Measurements from ENCODE around the gene EHHADH. TPM values are rescaled to one million over a fixed set of nuclear protein-coding genes. Genes with fewer than 3 reads are reported as not detected.
A peak's percentile ranks its signal among the peaks of the same experiment; 100 is the strongest.

The EHHADH gene
- total RNA-seq, 1 experiment from 2014 or later: not detected

- H3K9me3 ChIP-seq (ENCODE audit: low read length): no peaks in the 10 kb centered on the region
- H3K27me3 ChIP-seq (ENCODE audit: low read length): no peaks in the 10 kb centered on the region
- H3K36me3 ChIP-seq (ENCODE audit: insufficient read depth, low read length): no peaks in the 10 kb centered on the region
- DNase-seq: no peak
- no peak overlapping the region for H3K9ac ChIP-seq (ENCODE audit: low read length)
- no peaks in the 10 kb centered on the region for H3K9me2 ChIP-seq (replicated peaks; ENCODE audit: insufficient read depth, low read length)
- no peak overlapping the region for H2AFZ ChIP-seq (ENCODE audit: low read length)
- no peaks in the 10 kb centered on the region for H3K79me2 ChIP-seq (ENCODE audit: low read length)
- H3K4me3 ChIP-seq (ENCODE audit: low read length): no peak overlapping the region
- H4K20me1 ChIP-seq (ENCODE audit: insufficient read depth, low read depth, low read length): no peaks in the 10 kb centered on the region
- H3K4me1 ChIP-seq (ENCODE audit: low read length): peaks cover 20% of the 10 kb centered on the region
- no peak overlapping the region for H3K4me2 ChIP-seq (ENCODE audit: low read depth, low read length, poor library complexity, severe bottlenecking)
- H3K27ac ChIP-seq (ENCODE audit: low read length): no peak overlapping the region
These were observed 41.3 kb downstream of the EHHADH start for GRCh38 chr3:185212559-185212958.

- H3K9ac ChIP-seq (ENCODE audit: low read length): no peak overlapping the region
- no peak overlapping the region for H3K27ac ChIP-seq (ENCODE audit: low read length)
- H3K9me3 ChIP-seq (ENCODE audit: low read length): no peaks in the 10 kb centered on the region
- H3K27me3 ChIP-seq (ENCODE audit: low read length): no peaks in the 10 kb centered on the region
- no peak for DNase-seq
- H3K4me2 ChIP-seq (ENCODE audit: low read depth, low read length, poor library complexity, severe bottlenecking): no peak overlapping the region
- no peaks in the 10 kb centered on the region for H3K79me2 ChIP-seq (ENCODE audit: low read length)
- no peaks in the 10 kb centered on the region for H3K36me3 ChIP-seq (ENCODE audit: insufficient read depth, low read length)
- no peaks in the 10 kb centered on the region for H4K20me1 ChIP-seq (ENCODE audit: insufficient read depth, low read depth, low read length)
- no peak overlapping the region for H2AFZ ChIP-seq (ENCODE audit: low read length)
- no peaks in the 10 kb centered on the region for H3K9me2 ChIP-seq (replicated peaks; ENCODE audit: insufficient read depth, low read length)
- H3K4me1 ChIP-seq (ENCODE audit: low read length): peaks cover 25% of the 10 kb centered on the region
- no peak overlapping the region for H3K4me3 ChIP-seq (ENCODE audit: low read length)
These were observed 41.8 kb downstream of the EHHADH start for GRCh38 chr3:185212086-185212485.

GRCh38 chr3:185210621-185211142, 43.2 kb downstream of the EHHADH start:
- Histone ChIP-seq H3K27ac (ENCODE audit: low read length) (no peak overlapping the region), H3K79me2 (ENCODE audit: low read length) (no peaks in the 10 kb centered on the region), H3K4me1 (ENCODE audit: low read length) (peaks cover 22% of the 10 kb centered on the region), H3K9ac (ENCODE audit: low read length) (no peak overlapping the region), H3K4me2 (ENCODE audit: low read depth, low read length, poor library complexity, severe bottlenecking) (no peak overlapping the region), H2AFZ (ENCODE audit: low read length) (no peak overlapping the region), H3K4me3 (ENCODE audit: low read length) (no peak overlapping the region), H3K27me3 (ENCODE audit: low read length) (no peaks in the 10 kb centered on the region), H3K36me3 (ENCODE audit: insufficient read depth, low read length) (no peaks in the 10 kb centered on the region), H4K20me1 (ENCODE audit: insufficient read depth, low read depth, low read length) (no peaks in the 10 kb centered on the region), H3K9me3 (ENCODE audit: low read length) (no peaks in the 10 kb centered on the region), H3K9me2 (replicated peaks; ENCODE audit: insufficient read depth, low read length) (no peaks in the 10 kb centered on the region)
- no peak for DNase-seq

- H3K27ac ChIP-seq (ENCODE audit: low read length): no peak overlapping the region
- H3K4me1 ChIP-seq (ENCODE audit: low read length): peaks cover 22% of the 10 kb centered on the region
- no peaks in the 10 kb centered on the region for H3K36me3 ChIP-seq (ENCODE audit: insufficient read depth, low read length)
- no peak for DNase-seq
- peak overlapping the region; percentile 59 for H3K4me2 ChIP-seq (ENCODE audit: low read depth, low read length, poor library complexity, severe bottlenecking)
- H3K9me3 ChIP-seq (ENCODE audit: low read length): no peaks in the 10 kb centered on the region
- no peaks in the 10 kb centered on the region for H3K79me2 ChIP-seq (ENCODE audit: low read length)
- H3K27me3 ChIP-seq (ENCODE audit: low read length): no peaks in the 10 kb centered on the region
- no peaks in the 10 kb centered on the region for H3K9me2 ChIP-seq (replicated peaks; ENCODE audit: insufficient read depth, low read length)
- H4K20me1 ChIP-seq (ENCODE audit: insufficient read depth, low read depth, low read length): no peaks in the 10 kb centered on the region
- no peak overlapping the region for H3K4me3 ChIP-seq (ENCODE audit: low read length)
- H3K9ac ChIP-seq (ENCODE audit: low read length): no peak overlapping the region
- no peak overlapping the region for H2AFZ ChIP-seq (ENCODE audit: low read length)
These were observed 45.0 kb downstream of the EHHADH start for GRCh38 chr3:185208823-185209222.

DNA sequence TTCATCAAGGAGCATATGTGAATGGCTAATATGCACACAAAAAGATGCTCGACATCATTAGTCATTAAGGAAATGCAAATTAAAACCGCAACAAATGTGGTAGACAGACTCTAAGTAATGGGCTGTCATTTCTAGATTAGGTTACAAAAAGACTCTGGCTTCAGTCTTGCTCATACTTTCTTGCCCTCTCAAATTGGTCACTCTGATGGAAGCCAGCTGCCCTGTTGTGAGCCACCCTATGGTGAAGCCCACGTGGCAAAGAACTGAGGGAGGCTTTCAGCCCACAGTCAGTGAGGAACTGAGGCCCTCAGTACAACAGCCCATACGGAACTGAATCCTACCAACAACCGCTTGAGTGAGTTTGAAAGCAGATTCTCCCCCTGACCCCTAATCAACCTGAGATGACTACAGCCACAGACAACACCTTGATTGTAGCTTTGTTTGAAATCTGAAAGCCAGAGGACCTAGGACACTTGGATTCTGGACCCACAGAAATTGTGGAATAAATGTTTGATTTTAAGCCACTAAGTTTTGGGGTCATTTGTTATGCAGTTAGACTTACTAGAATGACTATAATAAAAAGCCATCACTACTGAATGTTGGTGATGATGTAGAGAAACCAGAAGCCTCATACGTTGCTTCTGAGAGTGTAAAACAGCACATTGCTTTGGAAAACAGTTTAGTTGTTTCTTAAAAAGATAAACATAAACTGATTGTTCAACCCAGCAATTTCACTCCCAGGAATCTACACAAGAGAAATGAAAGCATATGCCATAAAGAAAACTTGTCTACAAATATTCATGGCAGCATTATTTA, 45.7 kb downstream of the EHHADH start:
- no peak overlapping the region for H3K27ac ChIP-seq (ENCODE audit: low read length)
- no peaks in the 10 kb centered on the region for H3K79me2 ChIP-seq (ENCODE audit: low read length)
- peak overlapping the region; percentile 59 for H3K4me2 ChIP-seq (ENCODE audit: low read depth, low read length, poor library complexity, severe bottlenecking)
- H2AFZ ChIP-seq (ENCODE audit: low read length): no peak overlapping the region
- no peaks in the 10 kb centered on the region for H3K9me3 ChIP-seq (ENCODE audit: low read length)
- no peak overlapping the region for H3K9ac ChIP-seq (ENCODE audit: low read length)
- H3K27me3 ChIP-seq (ENCODE audit: low read length): no peaks in the 10 kb centered on the region
- peak overlapping the region; percentile 22 for H3K4me3 ChIP-seq (ENCODE audit: low read length)
- H4K20me1 ChIP-seq (ENCODE audit: insufficient read depth, low read depth, low read length): no peaks in the 10 kb centered on the region
- peaks cover 22% of the 10 kb centered on the region for H3K4me1 ChIP-seq (ENCODE audit: low read length)
- peak; percentile 84 for DNase-seq
- no peaks in the 10 kb centered on the region for H3K36me3 ChIP-seq (ENCODE audit: insufficient read depth, low read length)
- H3K9me2 ChIP-seq (replicated peaks; ENCODE audit: insufficient read depth, low read length): no peaks in the 10 kb centered on the region

DNA sequence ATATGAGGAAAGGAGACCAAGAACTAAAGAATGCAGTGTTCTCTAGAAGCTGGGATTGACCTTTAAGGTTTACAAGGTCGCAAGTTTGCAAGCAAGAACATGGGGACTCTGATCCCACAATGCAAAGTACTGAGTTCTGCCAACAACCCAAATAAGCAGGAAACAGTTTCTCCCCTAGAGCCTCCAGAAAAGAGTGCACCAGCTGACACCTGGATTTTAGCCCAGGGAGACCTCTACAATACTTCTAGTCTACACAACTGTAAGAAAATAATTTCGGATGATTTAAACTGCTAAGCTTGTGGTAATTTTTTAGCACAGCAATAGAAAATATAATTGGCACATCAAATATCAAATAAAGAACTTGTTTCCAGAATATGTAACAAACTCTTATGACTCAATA, 46.4 kb downstream of the EHHADH start:
- no peak overlapping the region for H2AFZ ChIP-seq (ENCODE audit: low read length)
- H3K4me2 ChIP-seq (ENCODE audit: low read depth, low read length, poor library complexity, severe bottlenecking): peak overlapping the region; percentile 59
- DNase-seq: no peak

GRCh38 chr3:185205865-185206264, 48.0 kb downstream of the EHHADH start:
- no peak for DNase-seq
- Histone ChIP-seq H3K9me3 (ENCODE audit: low read length) (no peaks in the 10 kb centered on the region), H3K4me2 (ENCODE audit: low read depth, low read length, poor library complexity, severe bottlenecking) (no peak overlapping the region), H3K79me2 (ENCODE audit: low read length) (no peaks in the 10 kb centered on the region), H3K4me1 (ENCODE audit: low read length) (peaks cover 22% of the 10 kb centered on the region), H3K9ac (ENCODE audit: low read length) (no peak overlapping the region), H3K9me2 (replicated peaks; ENCODE audit: insufficient read depth, low read length) (no peaks in the 10 kb centered on the region), H3K36me3 (ENCODE audit: insufficient read depth, low read length) (no peaks in the 10 kb centered on the region), H2AFZ (ENCODE audit: low read length) (no peak overlapping the region), H4K20me1 (ENCODE audit: insufficient read depth, low read depth, low read length) (no peaks in the 10 kb centered on the region), H3K27ac (ENCODE audit: low read length) (no peak overlapping the region), H3K4me3 (ENCODE audit: low read length) (no peak overlapping the region), H3K27me3 (ENCODE audit: low read length) (no peaks in the 10 kb centered on the region)

More for the DNA sequence above, 46.4 kb downstream of the EHHADH start:
- Histone ChIP-seq H4K20me1 (ENCODE audit: insufficient read depth, low read depth, low read length) (no peaks in the 10 kb centered on the region), H3K9me2 (replicated peaks; ENCODE audit: insufficient read depth, low read length) (no peaks in the 10 kb centered on the region), H3K4me1 (ENCODE audit: low read length) (peaks cover 22% of the 10 kb centered on the region), H3K36me3 (ENCODE audit: insufficient read depth, low read length) (no peaks in the 10 kb centered on the region), H3K27me3 (ENCODE audit: low read length) (no peaks in the 10 kb centered on the region), H3K4me3 (ENCODE audit: low read length) (peak overlapping the region; percentile 22), H3K9ac (ENCODE audit: low read length) (no peak overlapping the region), H3K79me2 (ENCODE audit: low read length) (no peaks in the 10 kb centered on the region), H3K27ac (ENCODE audit: low read length) (no peak overlapping the region), H3K9me3 (ENCODE audit: low read length) (no peaks in the 10 kb centered on the region)

- no peak overlapping the region for H3K27ac ChIP-seq (ENCODE audit: low read length)
- H3K79me2 ChIP-seq (ENCODE audit: low read length): no peaks in the 10 kb centered on the region
- no peak overlapping the region for H3K9ac ChIP-seq (ENCODE audit: low read length)
- H3K4me1 ChIP-seq (ENCODE audit: low read length): peaks cover 22% of the 10 kb centered on the region
- H3K9me2 ChIP-seq (replicated peaks; ENCODE audit: insufficient read depth, low read length): no peaks in the 10 kb centered on the region
- no peak overlapping the region for H3K4me3 ChIP-seq (ENCODE audit: low read length)
- H2AFZ ChIP-seq (ENCODE audit: low read length): no peak overlapping the region
- no peaks in the 10 kb centered on the region for H3K9me3 ChIP-seq (ENCODE audit: low read length)
- no peaks in the 10 kb centered on the region for H3K36me3 ChIP-seq (ENCODE audit: insufficient read depth, low read length)
- H3K27me3 ChIP-seq (ENCODE audit: low read length): no peaks in the 10 kb centered on the region
- H4K20me1 ChIP-seq (ENCODE audit: insufficient read depth, low read depth, low read length): no peaks in the 10 kb centered on the region
- H3K4me2 ChIP-seq (ENCODE audit: low read depth, low read length, poor library complexity, severe bottlenecking): no peak overlapping the region
- no peak for DNase-seq
These were observed 49.0 kb downstream of the EHHADH start for GRCh38 chr3:185204894-185205293.
